ENCODE measurements around the gene NUP98. TPM values are rescaled to one million over a fixed set of nuclear protein-coding genes. Genes with fewer than 3 reads are reported as not detected.

NUP98 gene
- total RNA-seq, 1 experiment from 2014 or later, result 128 TPM

GRCh38 chr11:3722100-3722499 lies 75.3 kb downstream of the NUP98 start:
- Histone ChIP-seq H3K27me3 (ENCODE audit: low read length) (no peaks in the 10 kb centered on the region), H3K4me2 (ENCODE audit: low read length) (no peak overlapping the region), H2AFZ (ENCODE audit: low read length) (no peak overlapping the region), H3K9ac (ENCODE audit: low read length) (no peak overlapping the region), H3K79me2 (ENCODE audit: low read length) (no peaks in the 10 kb centered on the region), H3K9me2 (replicated peaks; ENCODE audit: low read length) (no peaks in the 10 kb centered on the region), H3K27ac (ENCODE audit: low read length) (no peak overlapping the region), H3F3A (ENCODE audit: low read length, unreplicated experiment) (no peaks in the 10 kb centered on the region), H3K36me3 (ENCODE audit: low read depth, low read length) (peaks cover 59% of the 10 kb centered on the region), H3K4me1 (ENCODE audit: insufficient read depth, low read length) (peaks cover 9% of the 10 kb centered on the region), H3K4me3 (ENCODE audit: low read length) (no peak overlapping the region), H4K20me1 (ENCODE audit: low read length) (no peaks in the 10 kb centered on the region), H3K9me3 (ENCODE audit: low read length) (no peaks in the 10 kb centered on the region)
- ChIA-PET POLR2A (ENCODE audit: unreplicated experiment) (no interaction called here), CTCF (no interaction called here)
- intact Hi-C loops (cut with micrococcal nuclease), result no loop called here
- ATAC-seq (no peak), DNase-seq (no peak)
- no TSS peak for BruUV-seq (replicated peaks)
- TF ChIP-seq EZH2phosphoT487 (IDR thresholded peaks at IDR 0.05; ENCODE audit: borderline replicate concordance, low read length) (no peak), EZH2 (IDR thresholded peaks at IDR 0.05; ENCODE audit: low read length, unreplicated experiment) (no peak), CTCF (conservative IDR thresholded peaks at IDR 0.05; ENCODE audit: low read depth, low read length) (no peak)

- H3K9ac ChIP-seq (ENCODE audit: low read length), result no peak overlapping the region
- H3F3A ChIP-seq (ENCODE audit: low read length, unreplicated experiment), result no peaks in the 10 kb centered on the region
- H2AFZ ChIP-seq (ENCODE audit: low read length), result no peak overlapping the region
- intact Hi-C loops (cut with micrococcal nuclease), result no loop called here
- no peak overlapping the region for H3K4me3 ChIP-seq (ENCODE audit: low read length)
- ATAC-seq (no peak), DNase-seq (no peak)
- TF ChIP-seq CTCF (conservative IDR thresholded peaks at IDR 0.05; ENCODE audit: low read depth, low read length), result no peak
- TF ChIP-seq EZH2phosphoT487 (IDR thresholded peaks at IDR 0.05; ENCODE audit: borderline replicate concordance, low read length), result no peak
- TF ChIP-seq EZH2 (IDR thresholded peaks at IDR 0.05; ENCODE audit: low read length, unreplicated experiment), result no peak
- no peaks in the 10 kb centered on the region for H3K27me3 ChIP-seq (ENCODE audit: low read length)
- no peaks in the 10 kb centered on the region for H3K9me3 ChIP-seq (ENCODE audit: low read length)
- peaks cover 9% of the 10 kb centered on the region for H3K4me1 ChIP-seq (ENCODE audit: insufficient read depth, low read length)
- H3K9me2 ChIP-seq (replicated peaks; ENCODE audit: low read length), result no peaks in the 10 kb centered on the region
- ChIA-PET POLR2A (ENCODE audit: unreplicated experiment) (no interaction called here), CTCF (no interaction called here)
- H3K79me2 ChIP-seq (ENCODE audit: low read length), result no peaks in the 10 kb centered on the region
- peaks cover 62% of the 10 kb centered on the region for H3K36me3 ChIP-seq (ENCODE audit: low read depth, low read length)
- H4K20me1 ChIP-seq (ENCODE audit: low read length), result no peaks in the 10 kb centered on the region
- no peak overlapping the region for H3K4me2 ChIP-seq (ENCODE audit: low read length)
- no peak overlapping the region for H3K27ac ChIP-seq (ENCODE audit: low read length)
- BruUV-seq (replicated peaks), result no TSS peak
Observed at GRCh38 chr11:3720997-3721396, 76.4 kb downstream of the NUP98 start.

- intact Hi-C loops (cut with micrococcal nuclease), result no loop called here
- H3K4me2 ChIP-seq (ENCODE audit: low read length), result no peak overlapping the region
- ChIA-PET POLR2A (ENCODE audit: unreplicated experiment) (no interaction called here), CTCF (no interaction called here)
- no peak overlapping the region for H2AFZ ChIP-seq (ENCODE audit: low read length)
- H3K9me2 ChIP-seq (replicated peaks; ENCODE audit: low read length), result no peaks in the 10 kb centered on the region
- H3K79me2 ChIP-seq (ENCODE audit: low read length), result no peaks in the 10 kb centered on the region
- ATAC-seq (no peak), DNase-seq (no peak)
- H3K27ac ChIP-seq (ENCODE audit: low read length), result no peak overlapping the region
- no peaks in the 10 kb centered on the region for H3F3A ChIP-seq (ENCODE audit: low read length, unreplicated experiment)
- no peaks in the 10 kb centered on the region for H3K27me3 ChIP-seq (ENCODE audit: low read length)
- no peaks in the 10 kb centered on the region for H3K4me1 ChIP-seq (ENCODE audit: insufficient read depth, low read length)
- no TSS peak for BruUV-seq (replicated peaks)
- no peak for TF ChIP-seq CTCF (conservative IDR thresholded peaks at IDR 0.05; ENCODE audit: low read depth, low read length)
- TF ChIP-seq EZH2 (IDR thresholded peaks at IDR 0.05; ENCODE audit: low read length, unreplicated experiment), result no peak
- no peak for TF ChIP-seq EZH2phosphoT487 (IDR thresholded peaks at IDR 0.05; ENCODE audit: borderline replicate concordance, low read length)
- no peak overlapping the region for H3K9ac ChIP-seq (ENCODE audit: low read length)
- H3K36me3 ChIP-seq (ENCODE audit: low read depth, low read length), result peaks cover 55% of the 10 kb centered on the region
- H3K4me3 ChIP-seq (ENCODE audit: low read length), result no peak overlapping the region
- no peaks in the 10 kb centered on the region for H4K20me1 ChIP-seq (ENCODE audit: low read length)
- H3K9me3 ChIP-seq (ENCODE audit: low read length), result no peaks in the 10 kb centered on the region
Observed at GRCh38 chr11:3712274-3712673, 85.1 kb downstream of the NUP98 start.
